Right cardiac atrium (tissue), 5 donors: Measurements from ENCODE around the gene STK32C. TPM values are rescaled to one million over a fixed set of nuclear protein-coding genes. Genes with fewer than 3 reads are reported as not detected.

Experiments
- ATAC-seq, 2 donors: fragments of 200-7000 bp; cut with Tn5 transposase; one replicate each; pipeline versions ENCODE4 v1.8.0 to v1.9.1; 2020; ENCODE audit warnings: moderate library complexity in 2 of 2, mild to moderate bottlenecking in 1 of 2
- DNase-seq, 3 donors: peaks; one replicate each; pipeline ENCODE4 v3.0.0-alpha.2; 2020
- H3K27ac ChIP-seq: one replicate; pipeline ENCODE4 v1.5.1; 2013; ENCODE audit warnings: mild to moderate bottlenecking, low read length, control low read depth, moderate library complexity
- H3K27me3 ChIP-seq: one replicate; pipeline ENCODE4 v1.6.1; 2013; ENCODE audit not compliant: control insufficient read depth, insufficient read depth
- H3K4me1 ChIP-seq: one replicate; pipeline ENCODE4 v1.6.1; 2013; ENCODE audit warnings: low read length; ENCODE audit not compliant: control insufficient read depth, insufficient read depth
- H3K4me3 ChIP-seq: one replicate; pipeline ENCODE4 v1.5.1; 2013; ENCODE audit warnings: low read length, control low read depth
- H3K9me3 ChIP-seq: one replicate; pipeline ENCODE4 v1.6.1; 2013; ENCODE audit warnings: low read length; ENCODE audit not compliant: control insufficient read depth
- WGBS: extraction: QIAGEN DNeasy Blood & Tissue Kit; methylation state at CpG from one replicate; pipeline ENCODE4 v1.1.7; 2013; 5-methylcytosine and 5-hydroxymethylcytosine counted together
- intact Hi-C, 4 donors: fragments of 100-400 bp; cut with DNase I; formaldehyde crosslinking; loops; one replicate each; pipeline versions ENCODE4 v1.11.0 to v1.14.0; 2022 to 2023
- polyA plus RNA-seq: library from polyadenylated mRNA; stranded (reverse); fragments of 200-250 nt; gene quantifications from one replicate; pipeline ENCODE4 v1.2.3, GENCODE V29; 2013
- total RNA-seq, 4 donors: library from RNA; stranded (reverse); fragmentation: NEBNext Ultra II Directional; extraction: Animal tissue kit (Norgen Biotek cat#: 25700); gene quantifications; one replicate each; pipeline ENCODE4 v1.2.1, GENCODE V29; 2021
- donor health status: healthy with polysubstance abuse.
- donor health status: DM: no; HTN: yes; CAD: no.
- donor health status: DM: no; HTN: no; CAD: no.
- donor health status: DM: no; HTN: yes; CAD: no; lungs with severe emphysema.
- donor health status: DM: yes; HTN: yes; CAD: no.

The STK32C gene
- total and polyA plus RNA-seq, 5 donors, result 5.7 to 7.3 (median 6.9) TPM

GRCh38 chr10:132173185-132173584, 134.6 kb downstream of the STK32C start:
- Histone ChIP-seq H3K27me3 (no peaks in the 10 kb centered on the region), H3K9me3 (no peaks in the 10 kb centered on the region), H3K4me3 (no peak overlapping the region), H3K27ac (no peak overlapping the region), H3K4me1 (no peaks in the 10 kb centered on the region)
- WGBS, result 86% methylated on average over 5 of the region's 5 CpGs
- ATAC-seq, result no peak
- peak in 1 of 3 donors; percentile 9 for DNase-seq
- intact Hi-C loops, result no loop called here

- 62% methylated on average over 26 of the region's 26 CpGs for WGBS
- H3K27me3 ChIP-seq, result no peaks in the 10 kb centered on the region
- H3K27ac ChIP-seq, result no peak overlapping the region
- H3K4me3 ChIP-seq, result no peak overlapping the region
- ATAC-seq (no peak), DNase-seq (no peak)
- H3K4me1 ChIP-seq, result no peaks in the 10 kb centered on the region
- no peaks in the 10 kb centered on the region for H3K9me3 ChIP-seq
- intact Hi-C loops, result no loop called here
These were observed 135.4 kb downstream of the STK32C start for GRCh38 chr10:132172091-132173066.

- no peak overlapping the region for H3K4me3 ChIP-seq
- WGBS, result 70% methylated on average over 36 of the region's 36 CpGs
- DNase-seq (peak in 1 of 3 donors; percentile 21), ATAC-seq (peak in 1 of 2 donors; percentile 16)
- no peak overlapping the region for H3K27ac ChIP-seq
- intact Hi-C loops, result no loop called here
- no peaks in the 10 kb centered on the region for H3K9me3 ChIP-seq
- H3K27me3 ChIP-seq, result no peaks in the 10 kb centered on the region
- no peaks in the 10 kb centered on the region for H3K4me1 ChIP-seq
These were observed 137.0 kb downstream of the STK32C start for GRCh38 chr10:132170561-132171361.

- Histone ChIP-seq H3K4me3 (no peak overlapping the region), H3K27me3 (no peaks in the 10 kb centered on the region), H3K9me3 (no peaks in the 10 kb centered on the region), H3K4me1 (no peaks in the 10 kb centered on the region), H3K27ac (no peak overlapping the region)
- DNase-seq (peak in 1 of 3 donors; percentile 51), ATAC-seq (no peak)
- WGBS, result 87% methylated on average over 46 of the region's 46 CpGs
- intact Hi-C loops, result no loop called here
These were observed 137.8 kb downstream of the STK32C start for GRCh38 chr10:132169766-132170560.

GRCh38 chr10:132169031-132169765, 138.6 kb downstream of the STK32C start:
- H3K27ac ChIP-seq, result no peak overlapping the region
- 89% methylated on average over 42 of the region's 42 CpGs for WGBS
- H3K9me3 ChIP-seq, result no peaks in the 10 kb centered on the region
- intact Hi-C loops, result no loop called here
- H3K27me3 ChIP-seq, result no peaks in the 10 kb centered on the region
- H3K4me1 ChIP-seq, result no peaks in the 10 kb centered on the region
- no peak overlapping the region for H3K4me3 ChIP-seq
- DNase-seq, result peak in 1 of 3 donors; percentile 46
- ATAC-seq, result no peak

GRCh38 chr10:132168571-132169030, 139.1 kb downstream of the STK32C start:
- Histone ChIP-seq H3K27me3 (no peaks in the 10 kb centered on the region), H3K27ac (no peak overlapping the region), H3K9me3 (no peaks in the 10 kb centered on the region), H3K4me1 (no peaks in the 10 kb centered on the region), H3K4me3 (no peak overlapping the region)
- intact Hi-C loops, result no loop called here
- WGBS, result 69% methylated on average over 28 of the region's 28 CpGs
- ATAC-seq, result no peak
- peak in 1 of 3 donors; percentile 38 for DNase-seq

- intact Hi-C loops, result no loop called here
- ATAC-seq (no peak), DNase-seq (peak in 1 of 3 donors; percentile 6)
- H3K27me3 ChIP-seq, result no peaks in the 10 kb centered on the region
- no peaks in the 10 kb centered on the region for H3K9me3 ChIP-seq
- no peak overlapping the region for H3K4me3 ChIP-seq
- WGBS, result 81% methylated on average over 17 of the region's 17 CpGs
- H3K4me1 ChIP-seq, result peaks cover 4% of the 10 kb centered on the region
- no peak overlapping the region for H3K27ac ChIP-seq
These were observed 139.8 kb downstream of the STK32C start for GRCh38 chr10:132167976-132168375.

- peak in 1 of 3 donors; percentile 22 for DNase-seq
- intact Hi-C loops, result no loop called here
- Histone ChIP-seq H3K27me3 (no peaks in the 10 kb centered on the region), H3K4me3 (no peak overlapping the region), H3K4me1 (peaks cover 6% of the 10 kb centered on the region), H3K9me3 (no peaks in the 10 kb centered on the region), H3K27ac (no peak overlapping the region)
- WGBS, result 88% methylated on average over 22 of the region's 22 CpGs
- ATAC-seq, result no peak
These were observed 140.6 kb downstream of the STK32C start for GRCh38 chr10:132167041-132167674.

- intact Hi-C loops, result no loop called here
- Histone ChIP-seq H3K9me3 (no peaks in the 10 kb centered on the region), H3K27me3 (no peaks in the 10 kb centered on the region), H3K27ac (no peak overlapping the region), H3K4me3 (no peak overlapping the region), H3K4me1 (peaks cover 10% of the 10 kb centered on the region)
- ATAC-seq, result no peak
- peak in 1 of 3 donors; percentile 7 for DNase-seq
- 82% methylated on average over 23 of the region's 23 CpGs for WGBS
These were observed 141.4 kb downstream of the STK32C start for GRCh38 chr10:132166216-132166950.
